ENCODE results near the gene CEP112. TPM values are rescaled to one million over a fixed set of nuclear protein-coding genes. Genes with fewer than 3 reads are reported as not detected.

The CEP112 gene
- total RNA-seq, 1 experiment from 2014 or later, result 6.1 TPM

DNA sequence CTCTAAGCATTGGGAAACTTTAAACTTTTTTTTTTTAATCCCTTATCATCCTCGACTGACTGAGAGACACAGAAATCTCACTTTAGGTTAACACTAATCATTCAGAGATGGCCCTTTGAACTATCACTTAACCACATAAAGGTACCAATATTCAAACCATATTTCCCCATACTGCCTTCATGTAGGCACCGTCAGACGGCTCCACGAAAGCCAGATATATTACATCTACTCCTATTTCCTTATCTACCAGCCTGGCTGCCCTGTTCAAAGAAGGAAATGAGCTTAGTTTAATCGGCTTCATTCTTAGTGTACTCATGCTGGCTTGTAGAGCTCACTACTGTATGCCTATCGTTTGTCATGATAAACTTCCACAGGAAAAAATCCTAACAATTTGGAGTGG lies 270.9 kb downstream of the CEP112 start (continued):
- TF ChIP-seq, protein P1, sequence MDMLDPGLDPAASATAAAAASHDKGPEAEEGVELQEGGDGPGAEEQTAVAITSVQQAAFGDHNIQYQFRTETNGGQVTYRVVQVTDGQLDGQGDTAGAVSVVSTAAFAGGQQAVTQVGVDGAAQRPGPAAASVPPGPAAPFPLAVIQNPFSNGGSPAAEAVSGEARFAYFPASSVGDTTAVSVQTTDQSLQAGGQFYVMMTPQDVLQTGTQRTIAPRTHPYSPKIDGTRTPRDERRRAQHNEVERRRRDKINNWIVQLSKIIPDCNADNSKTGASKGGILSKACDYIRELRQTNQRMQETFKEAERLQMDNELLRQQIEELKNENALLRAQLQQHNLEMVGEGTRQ (CRISPR knock-in tag; IDR thresholded peaks at IDR 0.05), result no peak
- TF ChIP-seq JAZF1 (CRISPR knock-in tag; IDR thresholded peaks at IDR 0.05) (no peak), NFE2L1 (CRISPR knock-in tag; IDR thresholded peaks at IDR 0.05) (no peak)

DNA sequence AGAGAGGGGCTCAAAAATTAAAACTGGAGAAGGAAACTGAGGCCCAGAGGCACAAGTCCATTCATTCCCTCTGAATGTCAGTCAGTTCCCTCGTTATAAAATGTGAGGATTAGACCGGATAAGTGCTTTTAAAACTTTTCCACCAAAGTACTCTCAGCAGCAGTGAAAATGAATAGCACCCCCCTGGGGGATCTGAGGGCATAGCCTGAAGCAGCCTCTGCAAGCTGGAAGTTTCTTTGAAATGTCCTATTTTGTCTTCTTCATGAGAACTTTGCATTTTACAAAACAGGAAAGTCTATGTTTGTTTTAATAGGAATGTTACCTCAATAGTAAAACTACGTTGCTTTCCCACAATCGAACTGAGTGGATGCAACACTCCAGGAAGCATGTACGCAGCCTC lies 273.0 kb downstream of the CEP112 start:
- DNase-seq (ENCODE audit: low spot score) (no peak), ATAC-seq (peak; percentile 47; the same call in 1 of the 2 replicates)
- TF ChIP-seq CBFB (CRISPR knock-in tag; IDR thresholded peaks at IDR 0.05; ENCODE audit: low read depth), result no peak
- TF ChIP-seq TEAD1 (CRISPR knock-in tag; IDR thresholded peaks at IDR 0.05), result no peak
- TF ChIP-seq, protein P2, sequence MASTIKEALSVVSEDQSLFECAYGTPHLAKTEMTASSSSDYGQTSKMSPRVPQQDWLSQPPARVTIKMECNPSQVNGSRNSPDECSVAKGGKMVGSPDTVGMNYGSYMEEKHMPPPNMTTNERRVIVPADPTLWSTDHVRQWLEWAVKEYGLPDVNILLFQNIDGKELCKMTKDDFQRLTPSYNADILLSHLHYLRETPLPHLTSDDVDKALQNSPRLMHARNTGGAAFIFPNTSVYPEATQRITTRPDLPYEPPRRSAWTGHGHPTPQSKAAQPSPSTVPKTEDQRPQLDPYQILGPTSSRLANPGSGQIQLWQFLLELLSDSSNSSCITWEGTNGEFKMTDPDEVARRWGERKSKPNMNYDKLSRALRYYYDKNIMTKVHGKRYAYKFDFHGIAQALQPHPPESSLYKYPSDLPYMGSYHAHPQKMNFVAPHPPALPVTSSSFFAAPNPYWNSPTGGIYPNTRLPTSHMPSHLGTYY (CRISPR knock-in tag; IDR thresholded peaks at IDR 0.05), result no peak
- TF ChIP-seq ZNF317 (CRISPR knock-in tag; IDR thresholded peaks at IDR 0.05; ENCODE audit: borderline replicate concordance, low read depth), result no peak
- no peak for TF ChIP-seq MYBL2 (CRISPR knock-in tag; IDR thresholded peaks at IDR 0.05)
- TF ChIP-seq, protein P3, sequence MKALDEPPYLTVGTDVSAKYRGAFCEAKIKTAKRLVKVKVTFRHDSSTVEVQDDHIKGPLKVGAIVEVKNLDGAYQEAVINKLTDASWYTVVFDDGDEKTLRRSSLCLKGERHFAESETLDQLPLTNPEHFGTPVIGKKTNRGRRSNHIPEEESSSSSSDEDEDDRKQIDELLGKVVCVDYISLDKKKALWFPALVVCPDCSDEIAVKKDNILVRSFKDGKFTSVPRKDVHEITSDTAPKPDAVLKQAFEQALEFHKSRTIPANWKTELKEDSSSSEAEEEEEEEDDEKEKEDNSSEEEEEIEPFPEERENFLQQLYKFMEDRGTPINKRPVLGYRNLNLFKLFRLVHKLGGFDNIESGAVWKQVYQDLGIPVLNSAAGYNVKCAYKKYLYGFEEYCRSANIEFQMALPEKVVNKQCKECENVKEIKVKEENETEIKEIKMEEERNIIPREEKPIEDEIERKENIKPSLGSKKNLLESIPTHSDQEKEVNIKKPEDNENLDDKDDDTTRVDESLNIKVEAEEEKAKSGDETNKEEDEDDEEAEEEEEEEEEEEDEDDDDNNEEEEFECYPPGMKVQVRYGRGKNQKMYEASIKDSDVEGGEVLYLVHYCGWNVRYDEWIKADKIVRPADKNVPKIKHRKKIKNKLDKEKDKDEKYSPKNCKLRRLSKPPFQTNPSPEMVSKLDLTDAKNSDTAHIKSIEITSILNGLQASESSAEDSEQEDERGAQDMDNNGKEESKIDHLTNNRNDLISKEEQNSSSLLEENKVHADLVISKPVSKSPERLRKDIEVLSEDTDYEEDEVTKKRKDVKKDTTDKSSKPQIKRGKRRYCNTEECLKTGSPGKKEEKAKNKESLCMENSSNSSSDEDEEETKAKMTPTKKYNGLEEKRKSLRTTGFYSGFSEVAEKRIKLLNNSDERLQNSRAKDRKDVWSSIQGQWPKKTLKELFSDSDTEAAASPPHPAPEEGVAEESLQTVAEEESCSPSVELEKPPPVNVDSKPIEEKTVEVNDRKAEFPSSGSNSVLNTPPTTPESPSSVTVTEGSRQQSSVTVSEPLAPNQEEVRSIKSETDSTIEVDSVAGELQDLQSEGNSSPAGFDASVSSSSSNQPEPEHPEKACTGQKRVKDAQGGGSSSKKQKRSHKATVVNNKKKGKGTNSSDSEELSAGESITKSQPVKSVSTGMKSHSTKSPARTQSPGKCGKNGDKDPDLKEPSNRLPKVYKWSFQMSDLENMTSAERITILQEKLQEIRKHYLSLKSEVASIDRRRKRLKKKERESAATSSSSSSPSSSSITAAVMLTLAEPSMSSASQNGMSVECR (CRISPR knock-in tag; IDR thresholded peaks at IDR 0.05; ENCODE audit: borderline replicate concordance), result no peak
- no peak for TF ChIP-seq SP1 (CRISPR knock-in tag; conservative IDR thresholded peaks at IDR 0.05)
- TF ChIP-seq, protein P4, sequence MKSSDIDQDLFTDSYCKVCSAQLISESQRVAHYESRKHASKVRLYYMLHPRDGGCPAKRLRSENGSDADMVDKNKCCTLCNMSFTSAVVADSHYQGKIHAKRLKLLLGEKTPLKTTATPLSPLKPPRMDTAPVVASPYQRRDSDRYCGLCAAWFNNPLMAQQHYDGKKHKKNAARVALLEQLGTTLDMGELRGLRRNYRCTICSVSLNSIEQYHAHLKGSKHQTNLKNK (CRISPR knock-in tag; IDR thresholded peaks at IDR 0.05), result no peak
- TF ChIP-seq, protein P5, sequence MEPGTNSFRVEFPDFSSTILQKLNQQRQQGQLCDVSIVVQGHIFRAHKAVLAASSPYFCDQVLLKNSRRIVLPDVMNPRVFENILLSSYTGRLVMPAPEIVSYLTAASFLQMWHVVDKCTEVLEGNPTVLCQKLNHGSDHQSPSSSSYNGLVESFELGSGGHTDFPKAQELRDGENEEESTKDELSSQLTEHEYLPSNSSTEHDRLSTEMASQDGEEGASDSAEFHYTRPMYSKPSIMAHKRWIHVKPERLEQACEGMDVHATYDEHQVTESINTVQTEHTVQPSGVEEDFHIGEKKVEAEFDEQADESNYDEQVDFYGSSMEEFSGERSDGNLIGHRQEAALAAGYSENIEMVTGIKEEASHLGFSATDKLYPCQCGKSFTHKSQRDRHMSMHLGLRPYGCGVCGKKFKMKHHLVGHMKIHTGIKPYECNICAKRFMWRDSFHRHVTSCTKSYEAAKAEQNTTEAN (CRISPR knock-in tag; IDR thresholded peaks at IDR 0.05), result no peak
- TF ChIP-seq PRRX2 (CRISPR knock-in tag; IDR thresholded peaks at IDR 0.05), result no peak
- peaks cover 12% of the 10 kb centered on the region for H3K4me1 Mint-ChIP-seq
- CTCF ChIA-PET, result interaction anchor here (1.0 kb wide), 1 partner anchor 247 kb away, joined by 3 read pairs; no protein-coding TSS in a partner anchor
- H3K36me3 Mint-ChIP-seq, result no peaks in the 10 kb centered on the region
- no peaks in the 10 kb centered on the region for H3K9me3 Mint-ChIP-seq
- POLR2A ChIA-PET, result no interaction called here
- H3K4me3 Mint-ChIP-seq, result no peak overlapping the region
- H3K27me3 Mint-ChIP-seq (ENCODE audit: low read depth), result no peaks in the 10 kb centered on the region
- H3K27ac Mint-ChIP-seq, result no peak overlapping the region

DNA sequence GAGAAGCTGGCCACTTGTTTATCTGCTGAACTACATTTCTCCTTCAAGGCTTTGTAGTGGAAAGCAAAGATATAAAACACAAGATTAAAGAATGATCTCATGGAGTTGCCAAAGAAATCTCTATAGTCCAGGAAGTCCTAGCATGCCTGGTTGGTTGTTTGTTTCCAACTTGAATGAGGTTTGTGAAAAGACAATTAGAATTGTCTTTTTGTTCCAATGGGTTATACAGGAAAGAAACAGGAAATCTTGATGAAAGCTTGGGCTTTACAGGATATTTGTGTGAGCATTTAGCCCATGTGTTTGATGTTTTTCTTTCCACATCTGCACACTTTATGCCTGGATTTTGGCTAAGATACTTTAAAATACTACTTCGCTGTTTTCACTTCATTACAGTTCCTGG lies 273.4 kb downstream of the CEP112 start:
- H3K9me3 Mint-ChIP-seq, result no peaks in the 10 kb centered on the region
- no peak overlapping the region for H3K4me3 Mint-ChIP-seq
- ATAC-seq (no peak), DNase-seq (ENCODE audit: low spot score) (no peak)
- ChIA-PET CTCF (interaction anchor here (1.0 kb wide), 1 partner anchor 247 kb away, joined by 3 read pairs; no protein-coding TSS in a partner anchor), POLR2A (no interaction called here)
- no peak overlapping the region for H3K27ac Mint-ChIP-seq
- H3K27me3 Mint-ChIP-seq (ENCODE audit: low read depth), result no peaks in the 10 kb centered on the region
- peaks cover 12% of the 10 kb centered on the region for H3K4me1 Mint-ChIP-seq
- H3K36me3 Mint-ChIP-seq, result no peaks in the 10 kb centered on the region
- TF ChIP-seq JUN (CRISPR knock-in tag; IDR thresholded peaks at IDR 0.05), result no peak
- no peak for TF ChIP-seq NFATC4 (CRISPR knock-in tag; IDR thresholded peaks at IDR 0.05)
- no peak for TF ChIP-seq TEAD4 (CRISPR knock-in tag; IDR thresholded peaks at IDR 0.05)
- TF ChIP-seq SOX15 (CRISPR knock-in tag; IDR thresholded peaks at IDR 0.05), result no peak
- TF ChIP-seq ZNF219 (CRISPR knock-in tag; IDR thresholded peaks at IDR 0.05; ENCODE audit: borderline replicate concordance), result no peak
- TF ChIP-seq TP53 (CRISPR knock-in tag; IDR thresholded peaks at IDR 0.05), result no peak
- TF ChIP-seq ZNF138 (CRISPR knock-in tag; conservative IDR thresholded peaks at IDR 0.05), result no peak
- no peak for TF ChIP-seq NFE2L1 (CRISPR knock-in tag; IDR thresholded peaks at IDR 0.05)
- TF ChIP-seq SMAD3 (CRISPR knock-in tag; IDR thresholded peaks at IDR 0.05; ENCODE audit: borderline replicate concordance), result no peak
- TF ChIP-seq HMGA2 (CRISPR knock-in tag; IDR thresholded peaks at IDR 0.05), result no peak
- TF ChIP-seq EMX1 (CRISPR knock-in tag; IDR thresholded peaks at IDR 0.05), result no peak
- no peak for TF ChIP-seq RELA (CRISPR knock-in tag; IDR thresholded peaks at IDR 0.05; ENCODE audit: borderline replicate concordance)
- TF ChIP-seq, protein P6, sequence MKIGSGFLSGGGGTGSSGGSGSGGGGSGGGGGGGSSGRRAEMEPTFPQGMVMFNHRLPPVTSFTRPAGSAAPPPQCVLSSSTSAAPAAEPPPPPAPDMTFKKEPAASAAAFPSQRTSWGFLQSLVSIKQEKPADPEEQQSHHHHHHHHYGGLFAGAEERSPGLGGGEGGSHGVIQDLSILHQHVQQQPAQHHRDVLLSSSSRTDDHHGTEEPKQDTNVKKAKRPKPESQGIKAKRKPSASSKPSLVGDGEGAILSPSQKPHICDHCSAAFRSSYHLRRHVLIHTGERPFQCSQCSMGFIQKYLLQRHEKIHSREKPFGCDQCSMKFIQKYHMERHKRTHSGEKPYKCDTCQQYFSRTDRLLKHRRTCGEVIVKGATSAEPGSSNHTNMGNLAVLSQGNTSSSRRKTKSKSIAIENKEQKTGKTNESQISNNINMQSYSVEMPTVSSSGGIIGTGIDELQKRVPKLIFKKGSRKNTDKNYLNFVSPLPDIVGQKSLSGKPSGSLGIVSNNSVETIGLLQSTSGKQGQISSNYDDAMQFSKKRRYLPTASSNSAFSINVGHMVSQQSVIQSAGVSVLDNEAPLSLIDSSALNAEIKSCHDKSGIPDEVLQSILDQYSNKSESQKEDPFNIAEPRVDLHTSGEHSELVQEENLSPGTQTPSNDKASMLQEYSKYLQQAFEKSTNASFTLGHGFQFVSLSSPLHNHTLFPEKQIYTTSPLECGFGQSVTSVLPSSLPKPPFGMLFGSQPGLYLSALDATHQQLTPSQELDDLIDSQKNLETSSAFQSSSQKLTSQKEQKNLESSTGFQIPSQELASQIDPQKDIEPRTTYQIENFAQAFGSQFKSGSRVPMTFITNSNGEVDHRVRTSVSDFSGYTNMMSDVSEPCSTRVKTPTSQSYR (CRISPR knock-in tag; IDR thresholded peaks at IDR 0.05), result no peak

All from WTC11 (cell line).